Measurements from ENCODE around the gene SPPL2B.

DNA sequence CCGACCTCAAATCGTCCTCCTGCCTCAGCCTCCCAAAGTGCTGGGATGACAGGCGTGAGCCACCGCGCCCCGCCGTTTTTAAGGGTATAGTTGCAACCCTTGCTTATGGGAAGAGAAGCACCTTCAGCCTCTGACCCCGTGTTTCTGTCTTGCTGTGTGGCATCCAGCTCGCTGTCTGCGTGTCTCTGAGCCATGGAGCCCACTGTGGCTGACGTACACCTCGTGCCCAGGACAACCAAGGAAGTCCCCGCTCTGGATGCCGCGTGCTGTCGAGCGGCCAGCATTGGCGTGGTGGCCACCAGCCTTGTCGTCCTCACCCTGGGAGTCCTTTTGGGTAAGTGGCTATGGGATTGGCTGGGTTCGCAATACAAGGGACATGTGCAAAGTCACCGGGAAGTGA is 61.1 kb downstream of the SPPL2B start:
- TF ChIP-seq CTCF (IDR thresholded peaks at IDR 0.05) (no peak), EP300 (IDR thresholded peaks at IDR 0.05) (no peak)

Measured in ovary (tissue), 3 donors.